PC-3 (cell line): ENCODE data around the gene BEND2. TPM values are rescaled to one million over a fixed set of nuclear protein-coding genes. Genes with fewer than 3 reads are reported as not detected.

ENCODE experiments used
- ATAC-seq: fragments of 200-7000 bp; cut with Tn5 transposase; 2 replicates; pipeline ENCODE4 v1.9.1; 2020; ENCODE audit warnings: mild to moderate bottlenecking, moderate library complexity
- BruUV-seq: library from RNA; stranded (reverse); fragments of 400-500 nt; replicated peaks from 2 replicates; lab custom pipeline; 2021; lab: Mats Ljungman, UMichigan
- CTCF ChIA-PET: fragments of 300-600 bp; sonication (Branson Sonifier 250); formaldehyde crosslinking; loops from one replicate; lab custom pipeline; 2022; ENCODE audit warnings: antibody characterized with exemption; lab: Charles Lee
- POLR2A ChIA-PET: fragments of 300-600 bp; sonication (Branson Sonifier 250); formaldehyde crosslinking; loops from one replicate; lab custom pipeline; 2022; ENCODE audit warnings: antibody characterized with exemption; ENCODE audit not compliant: unreplicated experiment; lab: Charles Lee
- DNase-seq: peaks from one replicate; pipeline ENCODE4 v3.0.0-alpha.2; 2015
- H2AFZ ChIP-seq: fragments of 300-600 bp; sonication (generic); 2 replicates; pipeline ENCODE4 v1.6.0; 2016; ENCODE audit warnings: antibody characterized with exemption, low read length
- H3F3A ChIP-seq: fragments of 300-600 bp; sonication (generic); one replicate; pipeline ENCODE4 v1.6.0; 2017; ENCODE audit warnings: antibody characterized with exemption, low read length, control low read depth, mild to moderate bottlenecking; ENCODE audit not compliant: unreplicated experiment
- H3K27ac ChIP-seq: fragments of 300-600 bp; sonication (generic); 2 replicates; pipeline ENCODE4 v1.5.1; 2016; ENCODE audit warnings: mild to moderate bottlenecking, low read length
- H3K27me3 ChIP-seq: fragments of 300-600 bp; sonication (generic); 2 replicates; pipeline ENCODE4 v1.6.1; 2016; ENCODE audit warnings: low read length, mixed read lengths
- H3K36me3 ChIP-seq: fragments of 300-600 bp; sonication (generic); 2 replicates; pipeline ENCODE4 v1.6.1; 2016; ENCODE audit warnings: low read depth, mixed run types, low read length, mixed read lengths
- H3K4me1 ChIP-seq: fragments of 300-600 bp; sonication (generic); 2 replicates; pipeline ENCODE4 v1.5.1; 2016; ENCODE audit warnings: low read length; ENCODE audit not compliant: insufficient read depth
- H3K4me2 ChIP-seq: fragments of 300-600 bp; sonication (generic); 2 replicates; pipeline ENCODE4 v1.6.0; 2016; ENCODE audit warnings: low read length
- H3K4me3 ChIP-seq: fragments of 300-600 bp; sonication (generic); 2 replicates; pipeline ENCODE4 v1.5.1; 2016; ENCODE audit warnings: mild to moderate bottlenecking, low read length, mixed read lengths
- H3K79me2 ChIP-seq: fragments of 300-600 bp; sonication (generic); 2 replicates; pipeline ENCODE4 v1.6.1; 2017; ENCODE audit warnings: low read length, mixed read lengths
- H3K9ac ChIP-seq: fragments of 300-600 bp; sonication (generic); 2 replicates; pipeline ENCODE4 v1.6.0; 2016; ENCODE audit warnings: mild to moderate bottlenecking, low read length
- H3K9me2 ChIP-seq: fragments of 300-600 bp; sonication (generic); replicated peaks from 2 replicates; pipeline ENCODE4 v1.6.1; 2016; ENCODE audit warnings: mixed run types, low read length, mixed read lengths
- H3K9me3 ChIP-seq: fragments of 300-600 bp; sonication (generic); 2 replicates; pipeline ENCODE4 v1.6.1; 2016; ENCODE audit warnings: low read length, mixed read lengths
- H4K20me1 ChIP-seq: fragments of 300-600 bp; sonication (generic); 2 replicates; pipeline ENCODE4 v1.6.1; 2016; ENCODE audit warnings: low read length, mixed read lengths
- EZH2 ChIP-seq: fragments of 300-600 bp; sonication (generic); IDR thresholded peaks from one replicate; pipeline ENCODE4 v1.6.1; 2017; ENCODE audit warnings: antibody characterized with exemption, mild to moderate bottlenecking, low read length; ENCODE audit not compliant: unreplicated experiment
- EZH2phosphoT487 ChIP-seq: fragments of 300-600 bp; sonication (generic); IDR thresholded peaks from 2 replicates; pipeline ENCODE4 v1.6.1; 2018; ENCODE audit warnings: mild to moderate bottlenecking, antibody characterized with exemption, low read length, borderline replicate concordance
- intact Hi-C: fragments of 100-400 bp; cut with micrococcal nuclease; formaldehyde crosslinking; loops from 2 replicates; pipeline ENCODE4 v1.9.0; 2023
- total RNA-seq: library from RNA; depleted of rRNA; stranded (reverse); fragments of >200 nt; gene quantifications from 2 replicates; pipeline ENCODE4 v1.2.3, GENCODE V29; 2014
- TF ChIP-seq, protein P1 (sequence below): fragments of 300-600 bp; sonication (generic); conservative IDR thresholded peaks from 2 replicates; pipeline ENCODE4 v1.5.1; 2017; ENCODE audit warnings: antibody characterized with exemption, low read depth, mild to moderate bottlenecking, low read length

The BEND2 gene
- total RNA-seq, 1 experiment from 2014 or later, result not detected

- H3K9ac ChIP-seq, result no peak overlapping the region
- no peaks in the 10 kb centered on the region for H3K79me2 ChIP-seq
- H3K4me2 ChIP-seq, result no peak overlapping the region
- no peak overlapping the region for H3K4me3 ChIP-seq
- H3K9me3 ChIP-seq, result no peaks in the 10 kb centered on the region
- ChIA-PET POLR2A (no interaction called here), CTCF (no interaction called here)
- no peaks in the 10 kb centered on the region for H3F3A ChIP-seq
- no peaks in the 10 kb centered on the region for H3K4me1 ChIP-seq
- no peaks in the 10 kb centered on the region for H3K9me2 ChIP-seq
- DNase-seq (no peak), ATAC-seq (no peak)
- H3K27me3 ChIP-seq, result peaks cover 39% of the 10 kb centered on the region
- H3K27ac ChIP-seq, result no peak overlapping the region
- TF ChIP-seq EZH2, result no peak
- TF ChIP-seq, protein P1, sequence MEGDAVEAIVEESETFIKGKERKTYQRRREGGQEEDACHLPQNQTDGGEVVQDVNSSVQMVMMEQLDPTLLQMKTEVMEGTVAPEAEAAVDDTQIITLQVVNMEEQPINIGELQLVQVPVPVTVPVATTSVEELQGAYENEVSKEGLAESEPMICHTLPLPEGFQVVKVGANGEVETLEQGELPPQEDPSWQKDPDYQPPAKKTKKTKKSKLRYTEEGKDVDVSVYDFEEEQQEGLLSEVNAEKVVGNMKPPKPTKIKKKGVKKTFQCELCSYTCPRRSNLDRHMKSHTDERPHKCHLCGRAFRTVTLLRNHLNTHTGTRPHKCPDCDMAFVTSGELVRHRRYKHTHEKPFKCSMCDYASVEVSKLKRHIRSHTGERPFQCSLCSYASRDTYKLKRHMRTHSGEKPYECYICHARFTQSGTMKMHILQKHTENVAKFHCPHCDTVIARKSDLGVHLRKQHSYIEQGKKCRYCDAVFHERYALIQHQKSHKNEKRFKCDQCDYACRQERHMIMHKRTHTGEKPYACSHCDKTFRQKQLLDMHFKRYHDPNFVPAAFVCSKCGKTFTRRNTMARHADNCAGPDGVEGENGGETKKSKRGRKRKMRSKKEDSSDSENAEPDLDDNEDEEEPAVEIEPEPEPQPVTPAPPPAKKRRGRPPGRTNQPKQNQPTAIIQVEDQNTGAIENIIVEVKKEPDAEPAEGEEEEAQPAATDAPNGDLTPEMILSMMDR, result no peak
- TF ChIP-seq EZH2phosphoT487, result no peak
- no peak overlapping the region for H2AFZ ChIP-seq
- no peaks in the 10 kb centered on the region for H4K20me1 ChIP-seq
- intact Hi-C loops, result no loop called here
- no TSS peak for BruUV-seq
- H3K36me3 ChIP-seq, result no peaks in the 10 kb centered on the region
These were observed 45.7 kb downstream of the BEND2 start for GRCh38 chrX:18174971-18175370.

DNA sequence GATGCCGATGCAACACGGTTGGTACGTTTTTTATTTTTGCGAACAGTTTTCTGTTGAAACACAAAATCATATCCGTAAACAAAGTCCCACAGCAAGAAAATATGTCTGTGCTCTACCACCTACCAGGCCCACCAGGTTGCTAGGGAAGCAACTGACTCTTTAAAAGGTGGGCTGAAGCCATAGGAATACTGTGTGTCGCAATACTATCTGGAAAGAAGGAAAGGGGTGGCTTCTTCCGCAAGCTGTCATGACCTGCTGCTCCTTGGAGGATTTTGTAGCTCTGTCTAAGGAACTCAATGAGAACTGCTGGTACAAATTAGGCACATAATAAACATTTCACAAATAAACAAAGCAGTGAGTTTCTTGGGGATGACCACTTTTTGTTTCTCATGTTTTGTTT is 46.5 kb downstream of the BEND2 start:
- BruUV-seq, result no TSS peak
- no peaks in the 10 kb centered on the region for H3K36me3 ChIP-seq
- H3K4me3 ChIP-seq, result no peak overlapping the region
- no peak overlapping the region for H3K4me2 ChIP-seq
- no peaks in the 10 kb centered on the region for H3K9me3 ChIP-seq
- intact Hi-C loops, result no loop called here
- no peaks in the 10 kb centered on the region for H3K4me1 ChIP-seq
- ChIA-PET CTCF (no interaction called here), POLR2A (no interaction called here)
- ATAC-seq (no peak), DNase-seq (no peak)
- no peak overlapping the region for H3K27ac ChIP-seq
- no peak overlapping the region for H3K9ac ChIP-seq
- TF ChIP-seq EZH2phosphoT487 (no peak), EZH2 (no peak)
- TF ChIP-seq, protein P1, result no peak
- no peaks in the 10 kb centered on the region for H3F3A ChIP-seq
- H2AFZ ChIP-seq, result no peak overlapping the region
- no peaks in the 10 kb centered on the region for H3K9me2 ChIP-seq
- peaks cover 47% of the 10 kb centered on the region for H3K27me3 ChIP-seq
- H4K20me1 ChIP-seq, result no peaks in the 10 kb centered on the region
- no peaks in the 10 kb centered on the region for H3K79me2 ChIP-seq

DNA sequence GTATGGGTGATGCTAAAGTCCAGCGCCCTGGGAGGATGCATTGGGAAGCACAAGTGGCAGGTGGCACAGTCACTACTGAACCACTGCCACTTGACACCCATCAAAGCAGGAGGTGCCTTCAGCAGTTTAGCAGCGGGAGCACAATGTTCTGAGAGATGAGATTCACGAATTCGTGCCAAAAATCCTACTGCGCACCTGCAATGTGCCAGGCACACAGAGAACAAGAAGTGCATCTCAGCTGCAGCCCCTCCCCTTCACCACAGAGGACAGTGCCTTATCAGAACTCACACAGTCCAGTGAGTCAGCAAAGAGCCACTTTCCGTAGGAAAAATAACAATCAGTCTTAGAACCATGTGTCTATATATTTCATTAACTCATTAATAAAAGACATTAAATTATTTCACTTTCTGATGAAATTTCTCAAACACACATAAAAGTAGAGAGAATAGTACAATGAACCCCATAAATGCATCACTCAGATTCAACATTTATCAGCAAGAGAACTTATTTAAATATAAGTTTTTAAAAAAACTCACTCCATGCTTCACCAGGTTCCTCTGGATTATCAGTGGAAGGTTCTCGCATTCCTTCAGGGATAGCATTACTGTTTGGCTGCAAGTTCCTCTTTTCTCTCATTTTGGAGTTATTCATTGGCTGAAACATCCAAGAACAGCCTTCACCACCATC is 47.0 kb downstream of the BEND2 start:
- Histone ChIP-seq H3K9ac (no peak overlapping the region), H3K9me3 (no peaks in the 10 kb centered on the region), H3K4me2 (no peak overlapping the region), H3F3A (no peaks in the 10 kb centered on the region), H4K20me1 (no peaks in the 10 kb centered on the region), H3K9me2 (no peaks in the 10 kb centered on the region), H3K36me3 (no peaks in the 10 kb centered on the region), H2AFZ (no peak overlapping the region), H3K4me3 (no peak overlapping the region), H3K4me1 (no peaks in the 10 kb centered on the region), H3K27me3 (peaks cover 47% of the 10 kb centered on the region), H3K27ac (no peak overlapping the region), H3K79me2 (no peaks in the 10 kb centered on the region)
- CTCF ChIA-PET, result no interaction called here
- no peak for ATAC-seq
- intact Hi-C loops, result no loop called here
- POLR2A ChIA-PET, result no interaction called here
- TF ChIP-seq EZH2 (no peak), EZH2phosphoT487 (no peak)
- TF ChIP-seq, protein P1, result no peak
- DNase-seq, result no peak
- no TSS peak for BruUV-seq
